ENCODE results near the gene SEMA7A.

Gene SEMA7A

GRCh38 chr15:74418575-74419338, 15.0 kb downstream of the SEMA7A start:
- TF ChIP-seq, protein P1, sequence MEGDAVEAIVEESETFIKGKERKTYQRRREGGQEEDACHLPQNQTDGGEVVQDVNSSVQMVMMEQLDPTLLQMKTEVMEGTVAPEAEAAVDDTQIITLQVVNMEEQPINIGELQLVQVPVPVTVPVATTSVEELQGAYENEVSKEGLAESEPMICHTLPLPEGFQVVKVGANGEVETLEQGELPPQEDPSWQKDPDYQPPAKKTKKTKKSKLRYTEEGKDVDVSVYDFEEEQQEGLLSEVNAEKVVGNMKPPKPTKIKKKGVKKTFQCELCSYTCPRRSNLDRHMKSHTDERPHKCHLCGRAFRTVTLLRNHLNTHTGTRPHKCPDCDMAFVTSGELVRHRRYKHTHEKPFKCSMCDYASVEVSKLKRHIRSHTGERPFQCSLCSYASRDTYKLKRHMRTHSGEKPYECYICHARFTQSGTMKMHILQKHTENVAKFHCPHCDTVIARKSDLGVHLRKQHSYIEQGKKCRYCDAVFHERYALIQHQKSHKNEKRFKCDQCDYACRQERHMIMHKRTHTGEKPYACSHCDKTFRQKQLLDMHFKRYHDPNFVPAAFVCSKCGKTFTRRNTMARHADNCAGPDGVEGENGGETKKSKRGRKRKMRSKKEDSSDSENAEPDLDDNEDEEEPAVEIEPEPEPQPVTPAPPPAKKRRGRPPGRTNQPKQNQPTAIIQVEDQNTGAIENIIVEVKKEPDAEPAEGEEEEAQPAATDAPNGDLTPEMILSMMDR (IDR thresholded peaks at IDR 0.05), result no peak

DNA sequence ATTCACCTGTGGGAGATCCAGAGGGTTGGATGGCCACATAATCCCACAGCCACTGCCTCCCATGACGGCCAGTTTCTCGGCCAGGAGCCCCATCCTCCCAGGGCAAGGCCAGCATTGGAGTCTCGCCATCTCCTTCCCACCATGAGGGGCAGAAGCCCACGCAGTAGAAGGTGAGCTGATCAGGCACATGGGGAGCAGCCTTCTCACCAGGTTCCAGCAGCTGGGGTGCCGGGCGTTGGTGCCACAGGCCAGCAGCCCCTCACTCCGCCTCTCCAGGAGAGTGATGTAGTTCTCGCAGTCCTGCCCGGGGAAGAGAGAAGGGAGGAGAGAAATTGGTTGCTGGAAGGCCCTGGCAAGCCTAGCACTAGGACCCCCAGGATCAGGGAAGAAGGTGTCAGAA, 16.1 kb downstream of the SEMA7A start:
- TF ChIP-seq, protein P1 (IDR thresholded peaks at IDR 0.05), result no peak

DNA sequence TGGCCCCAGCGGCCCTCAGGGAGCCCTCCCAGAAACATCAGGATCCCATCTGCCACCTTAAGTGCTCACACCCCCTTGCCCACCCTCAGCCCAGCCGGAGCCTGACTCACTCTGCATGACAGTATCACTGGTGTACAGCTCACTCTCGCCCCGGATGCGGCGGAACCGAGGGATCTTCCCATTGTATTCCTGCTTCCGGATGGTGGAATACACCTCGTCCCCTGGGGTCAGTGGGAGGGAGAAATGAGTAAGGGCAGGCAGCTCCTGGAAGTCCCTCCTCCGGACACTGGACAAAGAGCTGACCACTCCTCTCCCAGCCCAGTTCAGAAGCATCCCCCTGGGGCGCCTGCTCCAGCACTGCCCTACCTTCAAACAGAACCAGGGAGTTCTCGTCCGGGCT, 16.5 kb downstream of the SEMA7A start:
- TF ChIP-seq, protein P1 (IDR thresholded peaks at IDR 0.05), result no peak

- TF ChIP-seq, protein P1 (IDR thresholded peaks at IDR 0.05), result no peak
Measured at GRCh38 chr15:74415966-74416916, 17.5 kb downstream of the SEMA7A start.

- TF ChIP-seq, protein P1 (IDR thresholded peaks at IDR 0.05), result no peak
Measured at GRCh38 chr15:74414603-74415338, 19.0 kb downstream of the SEMA7A start.

DNA sequence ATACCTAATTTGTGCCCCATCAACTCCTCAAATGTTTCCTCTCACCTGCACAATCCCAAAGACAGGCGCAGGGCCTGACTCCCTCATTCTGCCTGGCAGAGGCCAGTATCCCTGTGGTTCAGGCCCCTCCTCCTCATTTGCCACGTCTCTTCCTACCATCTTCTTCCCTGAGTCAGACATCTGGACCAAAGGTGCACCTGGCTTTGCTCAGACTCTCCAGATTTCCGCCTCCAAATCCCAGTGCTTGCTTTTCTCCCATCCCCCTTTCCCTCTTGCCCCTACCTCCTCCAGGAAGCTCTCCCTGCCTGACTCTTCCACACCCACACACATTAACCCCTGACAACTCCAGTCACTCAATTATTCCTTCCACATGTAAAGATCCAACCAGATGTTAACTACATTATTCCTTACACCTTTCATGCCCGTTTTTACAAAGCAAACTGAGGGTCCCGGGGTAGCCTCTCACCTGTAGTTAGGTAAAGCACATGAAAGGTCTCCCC, 19.6 kb downstream of the SEMA7A start:
- TF ChIP-seq, protein P1 (IDR thresholded peaks at IDR 0.05), result no peak

Data from LNCAP (cell line).